ENCODE results near the gene NCKAP5. TPM values are rescaled to one million over a fixed set of nuclear protein-coding genes. Genes with fewer than 3 reads are reported as not detected.
"Not testable (repeated sequence)": the region's sequence is repeated elsewhere in the genome, so short reads cannot be mapped to it uniquely, and the experiment has no call there.

Gene NCKAP5
- total and polyA plus RNA-seq, 2 experiments from 2014 or later: 0.65 to 0.86 TPM

GRCh38 chr2:133475610-133476009 is 92.7 kb downstream of the NCKAP5 start:
- no peak for DNase-seq
- no peak overlapping the region for H3K9ac ChIP-seq
- no peaks in the 10 kb centered on the region for H3K36me3 ChIP-seq (ENCODE audit: low read depth)
- H3K9me2 ChIP-seq (ENCODE audit: insufficient read depth): no peaks in the 10 kb centered on the region
- H3K4me2 ChIP-seq (ENCODE audit: unreplicated experiment): no peak overlapping the region
- 0 out of 2 replicates have a peak, but pooled peaks cover 13% of the 10 kb centered on the region for H3F3A ChIP-seq (ENCODE audit: insufficient read depth)
- no peaks in the 10 kb centered on the region for H3K4me1 ChIP-seq (ENCODE audit: insufficient read depth)
- no peaks in the 10 kb centered on the region for H3K27me3 ChIP-seq (replicated peaks; ENCODE audit: insufficient read depth)
- TF ChIP-seq EZH2 (IDR thresholded peaks at IDR 0.05; ENCODE audit: insufficient read depth, poor library complexity, severe bottlenecking) (no peak), EZH2phosphoT487 (IDR thresholded peaks at IDR 0.05; ENCODE audit: insufficient read depth, low read depth) (no peak)
- H3K9me3 ChIP-seq (ENCODE audit: low read depth): no peaks in the 10 kb centered on the region
- no peak overlapping the region for H2AFZ ChIP-seq
- no peak overlapping the region for H3K27ac ChIP-seq
- no peaks in the 10 kb centered on the region for H3K79me2 ChIP-seq (ENCODE audit: insufficient read depth)
- no peaks in the 10 kb centered on the region for H4K20me1 ChIP-seq (ENCODE audit: insufficient read depth)
- no peak overlapping the region for H3K4me3 ChIP-seq
- in situ Hi-C loops (cut with MboI): no loop called here

GRCh38 chr2:133470446-133470845 is 97.8 kb downstream of the NCKAP5 start:
- H3K27ac ChIP-seq; in situ Hi-C loops (cut with MboI); H2AFZ ChIP-seq; H3K9ac ChIP-seq; H3K27me3 ChIP-seq (replicated peaks; ENCODE audit: insufficient read depth); H3K4me2 ChIP-seq (ENCODE audit: unreplicated experiment); H3K9me2 ChIP-seq (ENCODE audit: insufficient read depth); H3K4me3 ChIP-seq; DNase-seq; H3K9me3 ChIP-seq (ENCODE audit: low read depth); H4K20me1 ChIP-seq (ENCODE audit: insufficient read depth); H3K36me3 ChIP-seq (ENCODE audit: low read depth); H3F3A ChIP-seq (ENCODE audit: insufficient read depth); H3K79me2 ChIP-seq (ENCODE audit: insufficient read depth); H3K4me1 ChIP-seq (ENCODE audit: insufficient read depth): not testable (repeated sequence)
- 69 to 73% methylated on average over 13 of the region's 13 CpGs for WGBS, 2 experiments (ENCODE audit: low coverage in 1 of 2, low lambda C conversion rate in 2 of 2, missing lambda C conversion rate in 2 of 2)

- Histone ChIP-seq H3K4me3 (no peak overlapping the region), H3K36me3 (ENCODE audit: low read depth) (no peaks in the 10 kb centered on the region), H3K9me3 (ENCODE audit: low read depth) (no peaks in the 10 kb centered on the region), H3K9me2 (ENCODE audit: insufficient read depth) (no peaks in the 10 kb centered on the region), H3K27ac (no peak overlapping the region), H2AFZ (no peak overlapping the region), H4K20me1 (ENCODE audit: insufficient read depth) (no peaks in the 10 kb centered on the region), H3F3A (ENCODE audit: insufficient read depth) (no peaks in the 10 kb centered on the region), H3K4me1 (ENCODE audit: insufficient read depth) (no peaks in the 10 kb centered on the region), H3K27me3 (replicated peaks; ENCODE audit: insufficient read depth) (no peaks in the 10 kb centered on the region), H3K79me2 (ENCODE audit: insufficient read depth) (no peaks in the 10 kb centered on the region), H3K4me2 (ENCODE audit: unreplicated experiment) (no peak overlapping the region), H3K9ac (no peak overlapping the region)
- DNase-seq: no peak
- TF ChIP-seq EZH2phosphoT487 (IDR thresholded peaks at IDR 0.05; ENCODE audit: insufficient read depth, low read depth) (no peak), EZH2 (IDR thresholded peaks at IDR 0.05; ENCODE audit: insufficient read depth, poor library complexity, severe bottlenecking) (no peak)
- WGBS, 2 experiments (ENCODE audit: low coverage in 1 of 2, low lambda C conversion rate in 2 of 2, missing lambda C conversion rate in 2 of 2): 55 to 59% methylated on average over 6 of the region's 6 CpGs
- in situ Hi-C loops (cut with MboI): no loop called here
Measured at GRCh38 chr2:133462811-133463210, 105.5 kb downstream of the NCKAP5 start.

- no peak overlapping the region for H3K27ac ChIP-seq
- H3K4me1 ChIP-seq (ENCODE audit: insufficient read depth): no peaks in the 10 kb centered on the region
- in situ Hi-C loops (cut with MboI): no loop called here
- no peaks in the 10 kb centered on the region for H3K27me3 ChIP-seq (replicated peaks; ENCODE audit: insufficient read depth)
- no peaks in the 10 kb centered on the region for H3K9me3 ChIP-seq (ENCODE audit: low read depth)
- no peaks in the 10 kb centered on the region for H4K20me1 ChIP-seq (ENCODE audit: insufficient read depth)
- TF ChIP-seq EZH2 (IDR thresholded peaks at IDR 0.05; ENCODE audit: insufficient read depth, poor library complexity, severe bottlenecking) (no peak), EZH2phosphoT487 (IDR thresholded peaks at IDR 0.05; ENCODE audit: insufficient read depth, low read depth) (no peak)
- H3K79me2 ChIP-seq (ENCODE audit: insufficient read depth): no peaks in the 10 kb centered on the region
- WGBS, 2 experiments (ENCODE audit: low coverage in 1 of 2, low lambda C conversion rate in 2 of 2, missing lambda C conversion rate in 2 of 2): 46% methylated on average over 4 of the region's 4 CpGs
- no peaks in the 10 kb centered on the region for H3K36me3 ChIP-seq (ENCODE audit: low read depth)
- H3K9ac ChIP-seq: no peak overlapping the region
- no peak overlapping the region for H3K4me3 ChIP-seq
- DNase-seq: no peak
- H3F3A ChIP-seq (ENCODE audit: insufficient read depth): no peaks in the 10 kb centered on the region
- no peaks in the 10 kb centered on the region for H3K9me2 ChIP-seq (ENCODE audit: insufficient read depth)
- H2AFZ ChIP-seq: no peak overlapping the region
- H3K4me2 ChIP-seq (ENCODE audit: unreplicated experiment): no peak overlapping the region
Measured at GRCh38 chr2:133461484-133461883, 106.8 kb downstream of the NCKAP5 start.

DNA sequence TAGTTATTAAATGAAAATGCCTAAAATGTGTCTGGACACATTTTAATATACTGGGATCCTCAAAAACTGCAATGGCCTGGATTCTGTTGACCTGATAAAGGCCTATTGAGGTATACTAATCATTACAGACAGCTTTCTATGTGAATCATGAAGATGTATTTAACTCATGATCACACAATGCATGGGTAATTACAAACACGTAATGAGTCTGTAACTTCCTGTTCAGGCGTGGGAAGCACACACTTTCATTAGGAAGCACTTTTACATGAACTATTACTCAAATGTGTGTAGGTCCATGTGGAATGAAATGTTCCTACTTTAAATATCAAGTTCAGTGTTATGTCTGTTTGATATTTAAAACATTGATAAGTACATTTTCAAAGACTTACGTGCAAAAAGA is 108.7 kb downstream of the NCKAP5 start:
- H3K9me3 ChIP-seq (ENCODE audit: low read depth): no peaks in the 10 kb centered on the region
- H3K4me2 ChIP-seq (ENCODE audit: unreplicated experiment): no peak overlapping the region
- H3K27ac ChIP-seq: no peak overlapping the region
- H3K27me3 ChIP-seq (replicated peaks; ENCODE audit: insufficient read depth): no peaks in the 10 kb centered on the region
- no peaks in the 10 kb centered on the region for H3F3A ChIP-seq (ENCODE audit: insufficient read depth)
- H3K9ac ChIP-seq: no peak overlapping the region
- H3K79me2 ChIP-seq (ENCODE audit: insufficient read depth): no peaks in the 10 kb centered on the region
- in situ Hi-C loops (cut with MboI): no loop called here
- TF ChIP-seq EZH2 (IDR thresholded peaks at IDR 0.05; ENCODE audit: insufficient read depth, poor library complexity, severe bottlenecking) (no peak), EZH2phosphoT487 (IDR thresholded peaks at IDR 0.05; ENCODE audit: insufficient read depth, low read depth) (no peak)
- peak; percentile 38 for DNase-seq
- H4K20me1 ChIP-seq (ENCODE audit: insufficient read depth): no peaks in the 10 kb centered on the region
- no peak overlapping the region for H2AFZ ChIP-seq
- H3K9me2 ChIP-seq (ENCODE audit: insufficient read depth): no peaks in the 10 kb centered on the region
- H3K4me3 ChIP-seq: no peak overlapping the region
- WGBS, 2 experiments (ENCODE audit: low coverage in 1 of 2, low lambda C conversion rate in 2 of 2, missing lambda C conversion rate in 2 of 2): 69 to 72% methylated on average over 3 of the region's 3 CpGs
- no peaks in the 10 kb centered on the region for H3K4me1 ChIP-seq (ENCODE audit: insufficient read depth)
- no peaks in the 10 kb centered on the region for H3K36me3 ChIP-seq (ENCODE audit: low read depth)

All from GM23248 (cell line).